Daoy (cell line): ENCODE measurements around the gene CNST. TPM values are rescaled to one million over a fixed set of nuclear protein-coding genes. Genes with fewer than 3 reads are reported as not detected.

Experiments
- DNase-seq: peaks from one replicate; pipeline ENCODE4 v3.0.0-alpha.2; 2015; ENCODE audit warnings: low read depth
- total RNA-seq: library from RNA; depleted of rRNA; stranded (reverse); fragments of >200 nt; shearing (Covaris generic); gene quantifications from 2 replicates; pipeline ENCODE4 v1.2.3, GENCODE V29; 2014; rRNA removed

The CNST gene
- total RNA-seq: 11.4 and 12.5 TPM in 2 replicates

- DNase-seq: peak; percentile 99
Measured at GRCh38 chr1:246566128-246566812, at the start of gene CNST, which contains the start of gene TFB2M. CNST (plus strand) TSS chr1:246566456; CDS start chr1:246591563, 25,107 bp downstream. TFB2M (minus strand) TSS chr1:246566261; CDS start chr1:246566138, 123 bp downstream.

GRCh38 chr1:246517391-246517790 lies 48.9 kb upstream of the CNST start:
- DNase-seq: no peak

GRCh38 chr1:246518456-246519205 lies 47.6 kb upstream of the CNST start:
- no peak for DNase-seq

- no peak for DNase-seq
Measured at GRCh38 chr1:246519514-246519913, 46.7 kb upstream of the CNST start.

GRCh38 chr1:246526380-246526779 lies 39.9 kb upstream of the CNST start:
- DNase-seq: no peak

GRCh38 chr1:246526915-246527314 lies 39.3 kb upstream of the CNST start:
- DNase-seq: no peak

- DNase-seq: no peak
Measured at GRCh38 chr1:246527402-246528088, 38.7 kb upstream of the CNST start.

- DNase-seq: no peak
Measured at GRCh38 chr1:246528933-246529731, 37.1 kb upstream of the CNST start.

GRCh38 chr1:246530482-246530881 lies 35.8 kb upstream of the CNST start:
- no peak for DNase-seq

GRCh38 chr1:246532519-246532918 lies 33.7 kb upstream of the CNST start:
- no peak for DNase-seq

- DNase-seq: no peak
Measured at GRCh38 chr1:246533371-246533905, 32.8 kb upstream of the CNST start.

GRCh38 chr1:246534114-246534513 lies 32.1 kb upstream of the CNST start:
- no peak for DNase-seq

GRCh38 chr1:246537441-246537840 lies 28.8 kb upstream of the CNST start:
- DNase-seq: no peak

- DNase-seq: no peak
Measured at GRCh38 chr1:246537887-246538286, 28.4 kb upstream of the CNST start.

GRCh38 chr1:246540738-246541491 lies 25.3 kb upstream of the CNST start:
- no peak for DNase-seq

- DNase-seq: no peak
Measured at GRCh38 chr1:246544001-246544400, 22.3 kb upstream of the CNST start.

- no peak for DNase-seq
Measured at GRCh38 chr1:246549665-246550064, 16.6 kb upstream of the CNST start.

- DNase-seq: no peak
Measured at GRCh38 chr1:246550402-246550801, 15.9 kb upstream of the CNST start.

GRCh38 chr1:246552110-246552509 lies 14.1 kb upstream of the CNST start:
- no peak for DNase-seq

GRCh38 chr1:246554201-246554600 lies 12.1 kb upstream of the CNST start:
- DNase-seq: no peak

- DNase-seq: no peak
Measured at GRCh38 chr1:246558041-246558440, 8.2 kb upstream of the CNST start.
